NB4 (cell line): ENCODE results near the gene KIF13A.

ENCODE experiments used
- POLR2A ChIP-seq: IDR thresholded peaks from 2 replicates; pipeline ENCODE4 v1.6.1; 2011; ENCODE audit warnings: mild to moderate bottlenecking; ENCODE audit not compliant: insufficient read length; ENCODE audit errors: extremely low read depth
- TF ChIP-seq, protein P1 (sequence below): IDR thresholded peaks from one replicate; pipeline ENCODE4 v1.5.1; 2012; ENCODE audit warnings: low read depth, low read length

DNA sequence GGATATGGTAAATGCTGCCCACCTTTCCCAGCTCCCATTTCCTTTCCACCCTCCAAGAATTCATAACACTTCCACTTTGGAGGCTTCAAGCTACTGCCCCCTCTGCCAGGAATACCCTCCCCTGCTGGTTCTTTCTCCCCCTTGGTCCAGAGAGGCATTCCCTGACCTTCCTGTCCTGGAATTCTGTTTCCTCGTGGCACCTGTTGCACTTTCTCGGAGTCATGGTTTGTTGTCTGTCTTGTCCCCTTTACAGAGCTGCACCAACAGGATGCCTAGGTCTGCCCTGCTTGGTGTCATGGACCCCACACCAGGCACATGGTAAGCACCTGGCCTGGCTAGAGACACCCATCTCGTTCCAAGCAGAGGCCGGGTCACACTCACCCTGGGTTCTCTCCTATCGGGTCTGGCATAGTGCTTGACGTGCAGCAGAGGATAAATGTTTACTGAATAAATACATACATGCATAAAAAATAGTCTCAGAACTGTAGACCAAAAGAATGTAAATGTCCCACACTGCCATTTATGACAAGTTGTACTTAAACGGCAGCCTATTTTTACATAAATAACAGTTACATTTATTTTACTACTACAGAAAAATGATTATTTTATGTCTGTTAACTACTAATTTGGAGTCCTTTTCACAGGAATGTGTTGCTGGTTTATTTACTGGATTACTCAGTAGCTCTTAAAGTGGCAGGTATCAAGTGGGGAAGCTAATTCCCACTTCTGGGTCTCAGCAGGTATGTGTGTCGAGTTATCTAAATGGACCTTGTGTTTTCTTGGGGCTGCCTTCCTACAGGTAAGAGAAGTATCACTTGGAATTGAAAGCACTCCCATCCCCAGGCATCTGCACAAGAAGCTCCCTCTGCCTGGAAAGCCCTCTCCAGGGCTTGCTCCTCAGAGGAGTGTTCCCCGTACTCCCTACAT is 69.3 kb downstream of the KIF13A start:
- no peak for TF ChIP-seq POLR2A
- TF ChIP-seq, protein P1, sequence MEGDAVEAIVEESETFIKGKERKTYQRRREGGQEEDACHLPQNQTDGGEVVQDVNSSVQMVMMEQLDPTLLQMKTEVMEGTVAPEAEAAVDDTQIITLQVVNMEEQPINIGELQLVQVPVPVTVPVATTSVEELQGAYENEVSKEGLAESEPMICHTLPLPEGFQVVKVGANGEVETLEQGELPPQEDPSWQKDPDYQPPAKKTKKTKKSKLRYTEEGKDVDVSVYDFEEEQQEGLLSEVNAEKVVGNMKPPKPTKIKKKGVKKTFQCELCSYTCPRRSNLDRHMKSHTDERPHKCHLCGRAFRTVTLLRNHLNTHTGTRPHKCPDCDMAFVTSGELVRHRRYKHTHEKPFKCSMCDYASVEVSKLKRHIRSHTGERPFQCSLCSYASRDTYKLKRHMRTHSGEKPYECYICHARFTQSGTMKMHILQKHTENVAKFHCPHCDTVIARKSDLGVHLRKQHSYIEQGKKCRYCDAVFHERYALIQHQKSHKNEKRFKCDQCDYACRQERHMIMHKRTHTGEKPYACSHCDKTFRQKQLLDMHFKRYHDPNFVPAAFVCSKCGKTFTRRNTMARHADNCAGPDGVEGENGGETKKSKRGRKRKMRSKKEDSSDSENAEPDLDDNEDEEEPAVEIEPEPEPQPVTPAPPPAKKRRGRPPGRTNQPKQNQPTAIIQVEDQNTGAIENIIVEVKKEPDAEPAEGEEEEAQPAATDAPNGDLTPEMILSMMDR: no peak
